Measurements from ENCODE around the gene SIGLEC7. TPM values are rescaled to one million over a fixed set of nuclear protein-coding genes. Genes with fewer than 3 reads are reported as not detected.

Gene SIGLEC7
- total RNA-seq, 5 donors from 2014 or later (not counting 1 experiment from before 2014, with no cell fraction given), result 0.30 to 3.3 (median 1.0) TPM; not detected in 1

GRCh38 chr19:51145916-51146493 lies 3.9 kb downstream of the SIGLEC7 start:
- H3K4me3 Mint-ChIP-seq, result no peak overlapping the region
- ChIA-PET POLR2A (no interaction called here), CTCF (no interaction called here)
- no peaks in the 10 kb centered on the region for H3K36me3 Mint-ChIP-seq
- no peaks in the 10 kb centered on the region for H3K9me3 Mint-ChIP-seq
- peaks cover 7 to 22% (median 17%) of the 10 kb centered on the region in 3 donors for H3K4me1 Mint-ChIP-seq
- H3K27ac Mint-ChIP-seq, result no peak overlapping the region
- ATAC-seq (replicated peaks in 1 of 4) (no peak), DNase-seq (no peak)
- peaks cover 0 to 13% of the 10 kb centered on the region in 2 donors for H3K27me3 Mint-ChIP-seq
- Histone ChIP-seq H3K4me1 (ENCODE audit: control insufficient read depth in 1 of 2, extremely low read depth in 1 of 2, insufficient read depth in 2 of 2, low read length in 2 of 2) (peaks cover 0 to 15% of the 10 kb centered on the region in 2 experiments), H3K4me3 (ENCODE audit: control insufficient read depth in 1 of 2, extremely low read depth in 1 of 2, low read length in 1 of 2) (no peak overlapping the region), H3K27me3 (replicated peaks in 1 of 2; ENCODE audit: control insufficient read depth in 2 of 2, extremely low read depth in 1 of 2, insufficient read depth in 2 of 2, low read length in 1 of 2) (peaks cover 0 to 24% of the 10 kb centered on the region in 2 experiments), H3K27ac (ENCODE audit: low read length) (no peak overlapping the region), H3K36me3 (ENCODE audit: control insufficient read depth in 2 of 2, extremely low read depth in 1 of 2, insufficient read depth in 1 of 2, low read length in 1 of 2) (no peaks in the 10 kb centered on the region), H3K9me3 (no peaks in the 10 kb centered on the region)
- WGBS (ENCODE audit: insufficient coverage), result no CpG with 5 or more reads among the region's 4 CpGs

- POLR2A ChIA-PET, result interaction anchor here in 1 of 2 donors (0.6 kb wide), 1 partner anchor 50 kb away, joined by 3 read pairs; no protein-coding TSS in a partner anchor
- H3K9me3 ChIP-seq, result no peaks in the 10 kb centered on the region
- Mint-ChIP-seq H3K4me1 (peaks cover 7 to 22% (median 17%) of the 10 kb centered on the region in 3 donors), H3K27ac (no peak overlapping the region), H3K27me3 (peaks cover 0 to 10% of the 10 kb centered on the region in 2 donors), H3K4me3 (no peak overlapping the region), H3K36me3 (no peaks in the 10 kb centered on the region), H3K9me3 (no peaks in the 10 kb centered on the region)
- no peak for ATAC-seq (replicated peaks in 1 of 4)
- H3K27me3 ChIP-seq (replicated peaks in 1 of 2; ENCODE audit: control insufficient read depth in 2 of 2, extremely low read depth in 1 of 2, insufficient read depth in 2 of 2, low read length in 1 of 2), result peaks cover 0 to 20% of the 10 kb centered on the region in 2 experiments
- no peak overlapping the region for H3K4me3 ChIP-seq (ENCODE audit: control insufficient read depth in 1 of 2, extremely low read depth in 1 of 2, low read length in 1 of 2)
- 86% methylated on average over 6 of the region's 7 CpGs for WGBS (ENCODE audit: insufficient coverage)
- no peak overlapping the region for H3K27ac ChIP-seq (ENCODE audit: low read length)
- H3K36me3 ChIP-seq (ENCODE audit: control insufficient read depth in 2 of 2, extremely low read depth in 1 of 2, insufficient read depth in 1 of 2, low read length in 1 of 2), result no peaks in the 10 kb centered on the region
- DNase-seq, result no peak
- CTCF ChIA-PET, result no interaction called here
- peaks cover 0 to 14% of the 10 kb centered on the region in 2 experiments for H3K4me1 ChIP-seq (ENCODE audit: control insufficient read depth in 1 of 2, extremely low read depth in 1 of 2, insufficient read depth in 2 of 2, low read length in 2 of 2)
Observed at GRCh38 chr19:51146751-51147150, 4.7 kb downstream of the SIGLEC7 start.

GRCh38 chr19:51147663-51148062 lies 5.6 kb downstream of the SIGLEC7 start:
- Histone ChIP-seq H3K36me3 (ENCODE audit: control insufficient read depth in 2 of 2, extremely low read depth in 1 of 2, insufficient read depth in 1 of 2, low read length in 1 of 2) (no peaks in the 10 kb centered on the region), H3K4me1 (ENCODE audit: control insufficient read depth in 1 of 2, extremely low read depth in 1 of 2, insufficient read depth in 2 of 2, low read length in 2 of 2) (peaks cover 0 to 7% of the 10 kb centered on the region in 2 experiments), H3K4me3 (ENCODE audit: control insufficient read depth in 1 of 2, extremely low read depth in 1 of 2, low read length in 1 of 2) (no peak overlapping the region), H3K27ac (ENCODE audit: low read length) (no peak overlapping the region), H3K9me3 (no peaks in the 10 kb centered on the region), H3K27me3 (replicated peaks in 1 of 2; ENCODE audit: control insufficient read depth in 2 of 2, extremely low read depth in 1 of 2, insufficient read depth in 2 of 2, low read length in 1 of 2) (peaks cover 0 to 18% of the 10 kb centered on the region in 2 experiments)
- ChIA-PET POLR2A (no interaction called here), CTCF (no interaction called here)
- Mint-ChIP-seq H3K4me1 (peaks cover 7 to 16% (median 11%) of the 10 kb centered on the region in 3 donors), H3K4me3 (no peak overlapping the region), H3K27me3 (peaks cover 0 to 10% of the 10 kb centered on the region in 2 donors), H3K27ac (no peak overlapping the region), H3K36me3 (no peaks in the 10 kb centered on the region), H3K9me3 (no peaks in the 10 kb centered on the region)
- DNase-seq (no peak), ATAC-seq (replicated peaks in 1 of 4) (no peak)
- no CpG with 5 or more reads among the region's 1 CpG for WGBS (ENCODE audit: insufficient coverage)

- Histone ChIP-seq H3K4me3 (ENCODE audit: control insufficient read depth in 1 of 2, extremely low read depth in 1 of 2, low read length in 1 of 2) (no peak overlapping the region), H3K36me3 (ENCODE audit: control insufficient read depth in 2 of 2, extremely low read depth in 1 of 2, insufficient read depth in 1 of 2, low read length in 1 of 2) (no peaks in the 10 kb centered on the region), H3K9me3 (no peaks in the 10 kb centered on the region), H3K27me3 (replicated peaks in 1 of 2; ENCODE audit: control insufficient read depth in 2 of 2, extremely low read depth in 1 of 2, insufficient read depth in 2 of 2, low read length in 1 of 2) (peaks cover 0 to 18% of the 10 kb centered on the region in 2 experiments), H3K4me1 (ENCODE audit: control insufficient read depth in 1 of 2, extremely low read depth in 1 of 2, insufficient read depth in 2 of 2, low read length in 2 of 2) (peaks cover 0 to 7% of the 10 kb centered on the region in 2 experiments), H3K27ac (ENCODE audit: low read length) (no peak overlapping the region)
- no peak overlapping the region for H3K4me3 Mint-ChIP-seq
- H3K9me3 Mint-ChIP-seq, result no peaks in the 10 kb centered on the region
- H3K27me3 Mint-ChIP-seq, result peaks cover 3 to 15% of the 10 kb centered on the region in 2 donors
- ChIA-PET POLR2A (no interaction called here), CTCF (interaction anchor here in 1 of 2 donors (0.6 kb wide), 1 partner anchor 56 kb away, joined by 3 read pairs; no protein-coding TSS in a partner anchor)
- no peaks in the 10 kb centered on the region for H3K36me3 Mint-ChIP-seq
- H3K27ac Mint-ChIP-seq, result no peak overlapping the region
- WGBS (ENCODE audit: insufficient coverage), result 67% methylated on average over 2 of the region's 3 CpGs
- DNase-seq, result no peak
- H3K4me1 Mint-ChIP-seq, result peaks cover 7 to 16% (median 11%) of the 10 kb centered on the region in 3 donors
- no peak for ATAC-seq (replicated peaks in 1 of 4)
Observed at GRCh38 chr19:51148580-51148979, 6.5 kb downstream of the SIGLEC7 start.

GRCh38 chr19:51150627-51151026 lies 8.5 kb downstream of the SIGLEC7 start:
- H3K4me3 ChIP-seq (ENCODE audit: control insufficient read depth in 1 of 2, extremely low read depth in 1 of 2, low read length in 1 of 2), result no peak overlapping the region
- peaks cover 0 to 7% of the 10 kb centered on the region in 2 experiments for H3K4me1 ChIP-seq (ENCODE audit: control insufficient read depth in 1 of 2, extremely low read depth in 1 of 2, insufficient read depth in 2 of 2, low read length in 2 of 2)
- H3K27me3 Mint-ChIP-seq, result peaks cover 3 to 18% of the 10 kb centered on the region in 2 donors
- WGBS (ENCODE audit: insufficient coverage), result 72% methylated on average over 3 of the region's 3 CpGs
- ChIA-PET CTCF (no interaction called here), POLR2A (no interaction called here)
- H3K27me3 ChIP-seq (replicated peaks in 1 of 2; ENCODE audit: control insufficient read depth in 2 of 2, extremely low read depth in 1 of 2, insufficient read depth in 2 of 2, low read length in 1 of 2), result peaks cover 0 to 13% of the 10 kb centered on the region in 2 experiments
- H3K27ac ChIP-seq (ENCODE audit: low read length), result no peak overlapping the region
- H3K36me3 ChIP-seq (ENCODE audit: control insufficient read depth in 2 of 2, extremely low read depth in 1 of 2, insufficient read depth in 1 of 2, low read length in 1 of 2), result no peaks in the 10 kb centered on the region
- H3K27ac Mint-ChIP-seq, result no peak overlapping the region
- no peaks in the 10 kb centered on the region for H3K36me3 Mint-ChIP-seq
- peaks cover 7 to 10% (median 9%) of the 10 kb centered on the region in 3 donors for H3K4me1 Mint-ChIP-seq
- ATAC-seq (replicated peaks in 1 of 4) (no peak), DNase-seq (no peak)
- H3K9me3 ChIP-seq, result no peaks in the 10 kb centered on the region
- no peak overlapping the region for H3K4me3 Mint-ChIP-seq
- no peaks in the 10 kb centered on the region for H3K9me3 Mint-ChIP-seq

GRCh38 chr19:51156710-51157109 lies 14.6 kb downstream of the SIGLEC7 start:
- ChIA-PET CTCF (no interaction called here), POLR2A (no interaction called here)
- Histone ChIP-seq H3K4me1 (ENCODE audit: control insufficient read depth in 1 of 2, extremely low read depth in 1 of 2, insufficient read depth in 2 of 2, low read length in 2 of 2) (peaks cover 0 to 9% of the 10 kb centered on the region in 2 experiments), H3K27ac (ENCODE audit: low read length) (no peak overlapping the region), H3K4me3 (ENCODE audit: control insufficient read depth in 1 of 2, extremely low read depth in 1 of 2, low read length in 1 of 2) (no peak overlapping the region), H3K27me3 (replicated peaks in 1 of 2; ENCODE audit: control insufficient read depth in 2 of 2, extremely low read depth in 1 of 2, insufficient read depth in 2 of 2, low read length in 1 of 2) (peaks cover 0 to 17% of the 10 kb centered on the region in 2 experiments), H3K36me3 (ENCODE audit: control insufficient read depth in 2 of 2, extremely low read depth in 1 of 2, insufficient read depth in 1 of 2, low read length in 1 of 2) (no peaks in the 10 kb centered on the region), H3K9me3 (no peaks in the 10 kb centered on the region)
- 25% methylated on average over 1 of the region's 2 CpGs for WGBS (ENCODE audit: insufficient coverage)
- DNase-seq (no peak), ATAC-seq (replicated peaks in 1 of 4) (no peak)
- no peaks in the 10 kb centered on the region for H3K9me3 Mint-ChIP-seq
- peaks cover 7 to 10% (median 10%) of the 10 kb centered on the region in 3 donors for H3K4me1 Mint-ChIP-seq
- peaks cover 3 to 11% of the 10 kb centered on the region in 2 donors for H3K27me3 Mint-ChIP-seq
- no peak overlapping the region for H3K27ac Mint-ChIP-seq
- H3K4me3 Mint-ChIP-seq, result no peak overlapping the region
- no peaks in the 10 kb centered on the region for H3K36me3 Mint-ChIP-seq
